GM13977 (cell line): ENCODE results near the gene SMYD3.
"Not testable (repeated sequence)": the region's sequence is repeated elsewhere in the genome, so short reads cannot be mapped to it uniquely, and the experiment has no call there.

Source experiments
- DNase-seq: peaks from one replicate; pipeline ENCODE4 v3.0.0; 2012; ENCODE audit warnings: low spot score
- CTCF ChIP-seq: IDR thresholded peaks from 2 replicates; pipeline ENCODE4 v1.5.1; 2012; ENCODE audit warnings: mild to moderate bottlenecking, control low read depth; ENCODE audit not compliant: insufficient read depth; ENCODE audit errors: extremely low read depth, missing control alignments
- in situ Hi-C: fragments of 300-500 bp; cut with MboI; formaldehyde crosslinking; loops from one replicate; pipeline ENCODE4 v1.12.0; 2022; ENCODE audit warnings: low sequenced_read_pairs, low pct_unique_long_range_greater_than_20kb, mixed read lengths, inconsistent platforms; ENCODE audit not compliant: unreplicated experiment

The SMYD3 gene

GRCh38 chr1:245717611-245718010 is 789.5 kb downstream of the SMYD3 start:
- no peak for DNase-seq
- no peak for TF ChIP-seq CTCF
- in situ Hi-C loops, result no loop called here

GRCh38 chr1:245716561-245716960 is 790.5 kb downstream of the SMYD3 start:
- no peak for DNase-seq
- in situ Hi-C loops, result no loop called here
- no peak for TF ChIP-seq CTCF

GRCh38 chr1:245715970-245716369 is 791.1 kb downstream of the SMYD3 start:
- in situ Hi-C loops, result no loop called here
- DNase-seq, result no peak

GRCh38 chr1:245715291-245715701 is 791.8 kb downstream of the SMYD3 start:
- in situ Hi-C loops, result no loop called here
- DNase-seq, result no peak
- no peak for TF ChIP-seq CTCF

More at GRCh38 chr1:245715970-245716369, 791.1 kb downstream of the SMYD3 start:
- no peak for TF ChIP-seq CTCF

- DNase-seq, in situ Hi-C loops: not testable (repeated sequence)
Measured at GRCh38 chr1:245714027-245714426, 793.1 kb downstream of the SMYD3 start.

- in situ Hi-C loops, result no loop called here
- no peak for TF ChIP-seq CTCF
- DNase-seq, result peak; percentile 3
Measured at GRCh38 chr1:245710961-245711903, 795.8 kb downstream of the SMYD3 start.

GRCh38 chr1:245707941-245708340 is 799.1 kb downstream of the SMYD3 start:
- no peak for DNase-seq
- TF ChIP-seq CTCF, result no peak
- in situ Hi-C loops, result no loop called here
